K562 (cell line): Measurements from ENCODE around the gene JPT1. TPM values are rescaled to one million over a fixed set of nuclear protein-coding genes. Genes with fewer than 3 reads are reported as not detected.

Source experiments
- ARID2 ChIP-seq: fragments of 450-650 bp; IDR thresholded peaks from 2 replicates; pipeline ENCODE4 v1.6.1; 2017; ENCODE audit warnings: antibody characterized with exemption, mild to moderate bottlenecking
- BHLHE40 ChIP-seq: IDR thresholded peaks from 2 replicates; pipeline ENCODE4 v1.6.1; 2011; ENCODE audit warnings: low read length, improper control_type of control experiment
- BRF1 ChIP-seq: IDR thresholded peaks from 3 replicates; pipeline ENCODE4 v1.6.1; 2011; ENCODE audit warnings: borderline replicate concordance, mild to moderate bottlenecking; ENCODE audit not compliant: insufficient read length; ENCODE audit errors: extremely low read depth
- CBFA2T3 ChIP-seq: fragments of 450-650 bp; IDR thresholded peaks from 2 replicates; pipeline ENCODE4 v1.6.1; 2017
- ELF4 ChIP-seq: fragments of 450-650 bp; formaldehyde crosslinking; IDR thresholded peaks from 2 replicates; pipeline ENCODE4 v1.4.0; 2022; ENCODE audit warnings: missing genetic modification characterization
- ELK3 ChIP-seq: fragments of 450-650 bp; formaldehyde crosslinking; IDR thresholded peaks from 2 replicates; pipeline ENCODE4 v1.4.0; 2020; ENCODE audit warnings: mild to moderate bottlenecking
- HNRNPH1 ChIP-seq: fragments of 200-400 bp; formaldehyde crosslinking; optimal IDR thresholded peaks from 2 replicates; pipeline ENCODE3; 2017; ENCODE audit warnings: low read depth, mild to moderate bottlenecking, low read length, moderate library complexity
- PTRF ChIP-seq: fragments of 450-650 bp; IDR thresholded peaks from 2 replicates; pipeline ENCODE4 v1.6.1; 2016; ENCODE audit warnings: mild to moderate bottlenecking, missing genetic modification characterization, missing compliant biosample characterization
- SIN3B ChIP-seq: fragments of 450-650 bp; IDR thresholded peaks from 2 replicates; pipeline ENCODE4 v1.6.1; 2017; ENCODE audit warnings: low read depth, mild to moderate bottlenecking, moderate library complexity
- UBTF ChIP-seq, 2 experiments: IDR thresholded peaks; 2 replicates each; pipeline ENCODE4 v1.6.1; 2012; ENCODE audit warnings: improper control_type of control experiment in 2 of 2, low read depth in 2 of 2, low read length in 2 of 2, borderline replicate concordance in 1 of 2
- ZBTB8A ChIP-seq: fragments of 450-650 bp; IDR thresholded peaks from 2 replicates; pipeline ENCODE4 v1.6.1; 2018; ENCODE audit warnings: mild to moderate bottlenecking, moderate library complexity; ENCODE audit not compliant: partially characterized antibody
- ZNF354B ChIP-seq: fragments of 250-450 bp; sonication (Bioruptor Pico); IDR thresholded peaks from 2 replicates; pipeline ENCODE4 v1.4.0; 2020
- ZNF592 ChIP-seq: fragments of 450-650 bp; IDR thresholded peaks from 2 replicates; pipeline ENCODE4 v1.6.1; 2017; ENCODE audit warnings: antibody characterized with exemption, mild to moderate bottlenecking
- polyA plus RNA-seq, 8 experiments: library from polyadenylated mRNA; depleted of rRNA in 4 of 8; stranded (reverse) in 5 of 8; unstranded in 3 of 8; fragments of >200 nt; fragmentation: Nextera tagmentation in 2 of 8; fragmentation: Illumina TruSeq in 1 of 8; extraction: Ambion mirVana in 2 of 8; extraction: Trizol in 1 of 8; gene quantifications; 2 replicates each; pipeline versions ENCODE4 v1.2.1 to v1.2.3, GENCODE V29; 2011 to 2014; ENCODE audit warnings: inconsistent platforms in 1 of 8, missing spikeins in 1 of 8
- total RNA-seq, 7 experiments: library from RNA; depleted of rRNA in 6 of 7; stranded (reverse); fragments of >200 nt in 6 of 7; fragmentation: Illumina TruSeq in 2 of 7; extraction: Trizol in 2 of 7; gene quantifications; 2 replicates each; pipeline versions ENCODE4 v1.2.1 to v1.2.3, GENCODE V29; 2011 to 2021; ENCODE audit warnings: low replicate concordance in 1 of 7

JPT1 gene
- total and polyA plus RNA-seq, 9 of the 15 experiments (the other 6 are each of a cell fraction or from before 2014, with no cell fraction given) = 56.7 to 292 (median 144) TPM

GRCh38 chr17:75090871-75091854 lies 63.1 kb downstream of the JPT1 start (continued):
- no peak for TF ChIP-seq ELK3 (CRISPR knock-in tag)
- TF ChIP-seq ZNF592 = peak; percentile 75; the same call in 1 of the 2 replicates
- no peak for TF ChIP-seq ZBTB8A
- 0 out of 4 replicates have a peak, but pooled peaks of 1 of the 2 experiments have one; percentile 24 for TF ChIP-seq UBTF (IDR thresholded peaks at IDR 0.05; ENCODE audit: borderline replicate concordance in 1 of 2, low read depth in 2 of 2, low read length in 2 of 2)
- TF ChIP-seq ZNF354B = no peak
- TF ChIP-seq ELF4 (CRISPR knock-in tag) = peak; percentile 12; the same call in 1 of the 2 replicates
- TF ChIP-seq BHLHE40 = peak; percentile 79
- TF ChIP-seq ARID2 = no peak
- no peak for TF ChIP-seq BRF1
- no peak for TF ChIP-seq SIN3B
- no peak for TF ChIP-seq HNRNPH1
- no peak for TF ChIP-seq CBFA2T3
- TF ChIP-seq PTRF (tag) = no peak
- TF ChIP-seq, all 486 proteins: peak for 29
